B cell (primary cell): ENCODE data around the gene THRA. TPM values are rescaled to one million over a fixed set of nuclear protein-coding genes. Genes with fewer than 3 reads are reported as not detected.

Experiments
- ATAC-seq: fragments of 200-7000 bp; cut with Tn5 transposase; one replicate; pipeline ENCODE4 v1.10.0; 2021; ENCODE audit warnings: low read depth, mild to moderate bottlenecking, moderate number of reproducible peaks, moderate library complexity
- CTCF ChIA-PET: fragments of 350-600 bp; sonication (Branson Sonifier 250); formaldehyde crosslinking; loops from one replicate; lab custom pipeline; 2021; ENCODE audit warnings: antibody characterized with exemption, inconsistent platforms; lab: Charles Lee
- POLR2A ChIA-PET: fragments of 350-600 bp; sonication (Branson Sonifier 250); formaldehyde crosslinking; loops from one replicate; lab custom pipeline; 2021; ENCODE audit warnings: antibody characterized with exemption; lab: Charles Lee
- DNase-seq: peaks from one replicate; pipeline ENCODE4 v3.0.0; 2013
- H2AFZ ChIP-seq: 2 replicates; pipeline ENCODE4 v1.6.1; 2012; ENCODE audit warnings: mild to moderate bottlenecking, low read depth, low read length; ENCODE audit not compliant: insufficient read depth, poor library complexity, severe bottlenecking
- H3K27ac ChIP-seq, 2 donors: 1 replicate in 1 of 2; 2 replicates in 1 of 2; pipeline ENCODE4 v1.5.1; 2012 to 2013; ENCODE audit warnings: low read length in 2 of 2, mild to moderate bottlenecking in 2 of 2, moderate library complexity in 1 of 2
- H3K27me3 ChIP-seq, 4 experiments: fragments of 200-600 bp in 1 of 4; sonication (generic) in 1 of 4; replicated peaks in 1 of 4; 1 replicate in 2 of 4; 2 replicates in 2 of 4; pipeline versions ENCODE4 v1.6.1 to v1.7.0; 2013 to 2016; ENCODE audit warnings: low read length in 3 of 4, mild to moderate bottlenecking in 2 of 4, mixed read lengths in 1 of 4, moderate library complexity in 1 of 4; ENCODE audit not compliant: insufficient read depth in 4 of 4, control insufficient read depth in 3 of 4; ENCODE audit errors: control extremely low read depth in 1 of 4
- H3K36me3 ChIP-seq, 2 experiments: replicated peaks in 1 of 2; 1 replicate in 1 of 2; 2 replicates in 1 of 2; pipeline versions ENCODE4 v1.6.1 to v1.7.1; 2013; ENCODE audit warnings: low read length in 1 of 2; ENCODE audit not compliant: insufficient read depth in 2 of 2, control insufficient read depth in 1 of 2; ENCODE audit errors: control extremely low read depth in 1 of 2, extremely low read depth in 1 of 2
- H3K4me1 ChIP-seq, 2 donors: fragments of 200-600 bp in 1 of 2; sonication (generic) in 1 of 2; 1 replicate in 1 of 2; 2 replicates in 1 of 2; pipeline versions ENCODE4 v1.5.1 to v1.6.1; 2013 to 2017; ENCODE audit warnings: low read length in 2 of 2; ENCODE audit not compliant: control insufficient read depth in 2 of 2, insufficient read depth in 2 of 2
- H3K4me2 ChIP-seq: replicated peaks from 2 replicates; pipeline ENCODE3; 2012; ENCODE audit warnings: mild to moderate bottlenecking, low read depth, low read length; ENCODE audit not compliant: poor library complexity, severe bottlenecking
- H3K4me3 ChIP-seq, 5 experiments: fragments of 200-600 bp in 1 of 5; sonication (generic) in 1 of 5; 1 replicate in 3 of 5; 2 replicates in 2 of 5; pipeline versions ENCODE4 v1.5.1 to v1.7.0; 2011 to 2016; ENCODE audit warnings: low read length in 4 of 5, mild to moderate bottlenecking in 4 of 5, low read depth in 2 of 5, control low read depth in 1 of 5, moderate library complexity in 1 of 5; ENCODE audit not compliant: insufficient read depth in 1 of 5; ENCODE audit errors: control extremely low read depth in 1 of 5, extremely low read depth in 1 of 5
- H3K79me2 ChIP-seq: fragments of 200-600 bp; sonication (generic); one replicate; pipeline ENCODE4 v1.6.0; 2016; ENCODE audit warnings: low read length; ENCODE audit not compliant: control insufficient read depth, insufficient read depth
- H3K9ac ChIP-seq: fragments of 200-600 bp; sonication (generic); 2 replicates; pipeline ENCODE4 v1.6.1; 2017; ENCODE audit warnings: mild to moderate bottlenecking, low read length, moderate library complexity
- H3K9me3 ChIP-seq, 3 donors: one replicate each; pipeline versions ENCODE4 v1.6.1 to v1.7.1; 2013; ENCODE audit warnings: low read length in 2 of 3; ENCODE audit not compliant: control insufficient read depth in 2 of 3, insufficient read depth in 1 of 3; ENCODE audit errors: control extremely low read depth in 1 of 3
- H4K20me1 ChIP-seq: 2 replicates; pipeline ENCODE4 v1.6.0; 2012; ENCODE audit warnings: mild to moderate bottlenecking, low read length; ENCODE audit not compliant: insufficient read depth, control insufficient read depth, poor library complexity, severe bottlenecking
- H3K27ac Mint-ChIP-seq: one replicate; pipeline ENCODE4 v1.8.0; 2021; ENCODE audit warnings: mixed read lengths
- H3K27me3 Mint-ChIP-seq: one replicate; pipeline ENCODE4 v1.8.0; 2021; ENCODE audit warnings: mixed read lengths
- H3K4me1 Mint-ChIP-seq: one replicate; pipeline ENCODE4 v1.8.0; 2021; ENCODE audit warnings: mixed read lengths
- H3K4me3 Mint-ChIP-seq: one replicate; pipeline ENCODE4 v1.8.0; 2021; ENCODE audit warnings: mixed read lengths
- H3K9me3 Mint-ChIP-seq: one replicate; pipeline ENCODE4 v1.8.0; 2022; ENCODE audit warnings: mixed read lengths; ENCODE audit not compliant: insufficient read depth
- CTCF ChIP-seq: fragments of 200-600 bp; IDR thresholded peaks from one replicate; pipeline ENCODE4 v1.8.0; 2022; ENCODE audit warnings: antibody characterized with exemption, mild to moderate bottlenecking
- EZH2 ChIP-seq: IDR thresholded peaks from 2 replicates; pipeline ENCODE4 v1.6.1; 2012; ENCODE audit warnings: borderline replicate concordance, low read depth, mild to moderate bottlenecking, moderate library complexity, low read length; ENCODE audit not compliant: insufficient read depth, poor library complexity, severe bottlenecking
- WGBS: methylation state at CpG from one replicate; pipeline ENCODE4 v1.1.5; 2013; ENCODE audit warnings: missing lambda C conversion rate; ENCODE audit not compliant: insufficient coverage; 5-methylcytosine and 5-hydroxymethylcytosine counted together
- intact Hi-C: fragments of 100-400 bp; cut with micrococcal nuclease; formaldehyde crosslinking; loops from one replicate; pipeline ENCODE4 v1.10.0; 2022
- polyA plus RNA-seq: library from polyadenylated mRNA; depleted of rRNA; stranded (reverse); fragments of >200 nt; gene quantifications from 2 replicates; pipeline ENCODE4 v1.2.3, GENCODE V29; 2012
- total RNA-seq, 2 donors: library from RNA; stranded (reverse); fragments of 120-200 nt in 1 of 2; gene quantifications; 1 replicate in 1 of 2; 2 replicates in 1 of 2; pipeline versions ENCODE4 v1.2.3 to v1.2.4, GENCODE V29; 2013 to 2022

The THRA gene
- total and polyA plus RNA-seq, 2 donors (not counting 1 experiment from before 2014, with no cell fraction given), result 8.0 to 17.1 TPM

GRCh38 chr17:40099619-40100418 lies 37.1 kb downstream of the THRA start:
- TF ChIP-seq EZH2 (no peak), CTCF (no peak)
- Mint-ChIP-seq H3K4me1 (peaks cover 74% of the 10 kb centered on the region), H3K9me3 (no peaks in the 10 kb centered on the region), H3K4me3 (peak overlapping the region; percentile 77), H3K27me3 (no peaks in the 10 kb centered on the region), H3K27ac (peak overlapping the region; percentile 89)
- Histone ChIP-seq H3K79me2 (no peaks in the 10 kb centered on the region), H3K9ac (peak overlapping the region; percentile 77), H3K4me1 (peaks cover 52 to 64% of the 10 kb centered on the region in 2 donors), H3K4me2 (peak overlapping the region; percentile 90), H3K36me3 (peaks cover 0 to 16% of the 10 kb centered on the region in 2 experiments), H3K4me3 (peak overlapping the region; percentile 51 to 91 (median 78)), H2AFZ (peak overlapping the region; percentile 70), H3K9me3 (peaks cover 0 to 14% (median 0%) of the 10 kb centered on the region in 3 donors), H3K27ac (peak overlapping the region; percentile 92 to 93), H3K27me3 (no peaks in the 10 kb centered on the region), H4K20me1 (no peaks in the 10 kb centered on the region)
- intact Hi-C loops, result loop anchor here (1.0 kb wide), 8 partner anchors 8 to 148 kb away; partner anchors contain the start of genes CASC3, MED24, PSMD3 and WIPF2
- 1% methylated on average over 16 of the region's 31 CpGs for WGBS
- ChIA-PET POLR2A (interaction anchor here (0.5 to 3.7 kb wide), 13 partner anchors 11 to 119 kb away, joined by 3 to 31 read pairs (median 5); partner anchors contain the start of genes CASC3, MED24, MSL1 and PSMD3), CTCF (interaction anchor here (1.0 to 7.7 kb wide), 15 partner anchors 9 to 191 kb away, joined by 3 to 111 read pairs (median 5); partner anchors contain the start of genes MED24 and THRA)
- no peak for ATAC-seq
- peak; percentile 78 for DNase-seq
